GM18861 (cell line): ENCODE results near the gene RAX2.
"Not testable (repeated sequence)": the region's sequence is repeated elsewhere in the genome, so short reads cannot be mapped to it uniquely, and the experiment has no call there.

Experiments
- ATAC-seq: cut with Tn5 transposase; IDR thresholded peaks from one replicate; pipeline ENCODE4 v1.9.1; 2021; ENCODE audit not compliant: unreplicated experiment

The RAX2 gene

DNA sequence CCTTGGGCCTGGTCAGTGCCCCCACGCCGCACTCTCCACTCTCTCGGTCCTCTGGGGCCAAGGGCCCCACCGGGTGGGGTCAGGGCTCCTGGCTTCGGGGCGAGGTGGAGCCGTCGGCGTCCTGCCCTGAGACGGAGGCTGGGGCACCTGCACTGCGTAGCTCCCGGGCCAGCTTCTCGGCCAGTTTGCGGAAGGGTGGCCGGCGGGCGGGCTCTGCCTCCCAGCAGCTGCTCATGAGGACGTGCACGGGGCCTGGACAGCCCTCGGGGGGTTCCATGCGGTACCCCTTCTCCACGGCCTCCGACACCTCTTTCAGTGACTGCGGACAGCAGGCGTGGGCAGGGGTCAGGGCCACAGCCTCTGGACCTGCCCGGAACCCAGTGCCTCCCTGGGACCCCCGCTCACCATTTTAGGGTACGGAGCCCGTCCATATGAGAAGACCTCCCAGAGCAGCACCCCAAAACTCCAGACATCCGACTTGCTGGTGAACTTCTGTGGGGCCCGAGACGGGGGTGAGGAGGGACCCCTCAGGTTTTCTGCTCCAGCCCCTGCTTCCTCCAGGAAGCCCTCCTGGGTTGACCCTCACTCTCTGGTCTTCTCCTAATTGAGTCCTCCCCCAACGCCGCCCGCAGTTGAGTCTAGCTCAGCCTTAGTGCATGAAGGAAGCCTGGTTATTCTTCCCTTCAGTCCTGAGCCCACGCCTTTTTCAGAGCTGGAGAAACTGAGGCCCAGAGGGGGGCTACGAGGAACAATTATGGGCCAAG is 6.3 kb upstream of the RAX2 start:
- ATAC-seq = no peak

DNA sequence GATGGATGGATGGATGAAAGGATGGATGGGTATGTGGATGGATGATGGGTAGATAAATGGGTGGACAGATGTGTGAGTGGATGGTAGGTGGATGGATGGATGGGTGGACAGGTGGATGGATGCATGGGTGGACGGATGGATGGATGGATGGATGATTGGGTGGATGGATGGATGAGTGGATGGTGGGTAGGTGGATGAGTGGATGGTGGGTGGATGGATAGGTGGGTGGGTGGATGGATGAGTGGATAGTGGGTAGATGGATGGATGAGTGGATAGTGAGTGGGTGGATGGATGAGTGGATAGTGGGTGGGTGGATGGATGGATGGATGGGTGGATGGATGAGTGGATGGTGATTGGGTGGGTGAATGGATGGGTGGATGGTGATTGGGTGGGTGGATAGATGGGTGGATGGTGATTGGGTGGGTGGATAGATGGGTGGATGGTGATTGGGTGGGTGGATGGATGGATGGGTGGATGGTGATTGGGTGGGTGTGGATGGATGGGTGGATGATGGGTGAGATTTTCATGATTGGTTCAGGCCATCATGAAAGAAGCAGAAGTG is 4.5 kb upstream of the RAX2 start:
- ATAC-seq = no peak

DNA sequence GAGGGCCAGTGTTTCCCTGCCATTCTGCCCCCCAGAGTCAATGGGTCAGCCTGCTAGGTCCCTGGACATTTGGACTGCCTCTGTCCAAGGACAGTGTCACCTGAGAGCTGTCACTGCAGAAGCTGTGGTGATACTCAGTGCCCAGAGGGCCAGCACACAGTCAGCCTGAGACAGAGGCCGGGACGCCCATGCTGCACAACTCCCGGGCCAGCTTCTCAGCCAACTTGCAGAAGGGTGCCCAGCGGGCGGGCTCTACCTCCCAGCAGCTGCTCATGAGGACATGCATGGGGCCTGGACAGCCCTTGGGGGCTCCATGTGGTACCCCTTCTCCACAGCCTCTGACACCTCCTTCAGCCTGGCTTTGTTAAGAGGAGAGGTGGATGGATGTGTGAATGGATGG is 3.8 kb upstream of the RAX2 start:
- ATAC-seq = no peak

DNA sequence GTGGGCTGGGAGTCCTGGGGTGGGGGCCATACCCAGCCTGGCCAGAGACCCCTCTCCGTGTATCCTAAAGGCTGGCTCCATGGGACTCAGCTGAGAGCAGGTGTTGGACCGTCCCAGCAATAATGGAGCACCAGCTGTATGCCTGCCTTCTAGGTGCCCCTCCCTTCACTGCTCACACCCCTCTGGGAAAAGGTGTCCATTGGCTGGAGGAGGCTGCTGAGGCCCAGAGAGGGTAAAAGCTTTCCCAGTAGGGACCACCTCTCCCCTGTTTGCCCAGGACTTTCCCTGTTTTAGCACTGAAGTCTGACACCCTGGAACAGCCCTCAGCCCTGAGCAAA is 3.3 kb upstream of the RAX2 start:
- ATAC-seq = no peak

DNA sequence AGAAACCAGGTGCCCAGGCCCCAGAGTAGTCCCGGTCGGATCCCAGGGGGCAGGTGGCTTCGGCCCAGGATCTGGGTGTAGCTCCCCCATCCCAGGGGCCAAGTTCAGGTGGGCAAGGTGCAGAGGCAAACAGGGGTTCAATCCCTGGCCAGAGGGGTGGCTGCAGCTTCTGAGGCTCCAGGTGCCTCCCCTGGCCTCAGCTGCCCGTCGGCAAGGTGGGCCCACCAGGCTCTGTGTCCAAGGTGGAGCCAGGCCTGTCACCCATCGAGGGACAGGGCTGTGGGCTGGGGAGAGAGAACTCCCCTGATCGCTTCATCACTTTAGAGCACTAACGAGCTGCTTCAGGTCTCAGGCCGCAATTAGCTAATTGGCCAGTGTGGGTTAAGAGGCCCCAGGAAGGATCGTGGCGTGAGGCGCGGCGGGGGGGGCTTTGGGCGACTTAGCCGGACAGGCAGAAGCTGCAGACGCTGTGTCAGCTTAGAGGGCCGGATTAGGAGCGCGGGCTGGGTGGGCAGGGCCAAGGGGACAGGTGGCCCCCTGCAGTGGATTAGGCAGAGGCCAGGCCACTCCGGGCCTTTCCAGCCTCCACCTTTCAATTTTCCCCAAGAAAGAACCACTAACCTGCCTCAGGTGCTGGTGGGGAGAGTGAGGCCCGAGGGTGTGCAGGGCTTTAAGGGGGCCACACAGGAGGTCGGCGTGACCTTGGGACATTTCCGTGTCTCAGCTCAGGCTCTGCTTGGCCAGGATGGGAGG is 2.8 kb upstream of the RAX2 start:
- no peak for ATAC-seq

DNA sequence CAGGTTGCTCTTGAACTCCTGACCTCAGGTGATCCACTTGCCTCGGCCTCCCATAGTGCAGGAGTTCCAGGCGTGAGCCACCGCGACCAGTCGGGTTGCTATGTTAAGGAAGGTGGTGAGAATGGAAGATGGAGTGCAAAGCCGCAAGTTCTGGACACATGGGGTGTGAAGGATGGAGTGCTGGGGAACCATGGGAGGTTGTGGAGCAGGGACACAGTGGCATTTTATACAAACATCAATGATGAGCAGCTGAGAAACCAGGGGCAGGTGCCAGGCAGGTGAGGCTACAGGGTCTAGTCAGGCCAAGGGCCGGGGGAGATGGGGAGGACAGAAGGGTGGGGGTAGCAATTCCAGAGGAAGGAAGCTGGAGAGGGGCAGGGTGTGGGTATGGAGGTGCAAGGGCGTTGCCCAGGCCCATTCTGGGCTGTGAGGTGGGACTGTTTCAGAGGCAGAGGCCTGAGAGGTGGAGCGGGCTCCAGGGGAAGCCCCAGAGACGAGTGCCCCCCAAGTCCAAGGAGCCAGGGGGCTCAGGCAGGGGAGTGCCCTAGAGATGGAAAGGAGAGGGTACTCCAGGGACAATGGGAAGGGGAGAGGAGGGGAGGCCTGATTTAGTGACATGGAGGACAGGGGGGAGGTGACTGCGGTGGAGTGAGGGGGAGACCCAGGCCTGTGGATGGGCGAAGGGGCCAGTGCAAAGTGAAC is 1.9 kb upstream of the RAX2 start:
- ATAC-seq = no peak

DNA sequence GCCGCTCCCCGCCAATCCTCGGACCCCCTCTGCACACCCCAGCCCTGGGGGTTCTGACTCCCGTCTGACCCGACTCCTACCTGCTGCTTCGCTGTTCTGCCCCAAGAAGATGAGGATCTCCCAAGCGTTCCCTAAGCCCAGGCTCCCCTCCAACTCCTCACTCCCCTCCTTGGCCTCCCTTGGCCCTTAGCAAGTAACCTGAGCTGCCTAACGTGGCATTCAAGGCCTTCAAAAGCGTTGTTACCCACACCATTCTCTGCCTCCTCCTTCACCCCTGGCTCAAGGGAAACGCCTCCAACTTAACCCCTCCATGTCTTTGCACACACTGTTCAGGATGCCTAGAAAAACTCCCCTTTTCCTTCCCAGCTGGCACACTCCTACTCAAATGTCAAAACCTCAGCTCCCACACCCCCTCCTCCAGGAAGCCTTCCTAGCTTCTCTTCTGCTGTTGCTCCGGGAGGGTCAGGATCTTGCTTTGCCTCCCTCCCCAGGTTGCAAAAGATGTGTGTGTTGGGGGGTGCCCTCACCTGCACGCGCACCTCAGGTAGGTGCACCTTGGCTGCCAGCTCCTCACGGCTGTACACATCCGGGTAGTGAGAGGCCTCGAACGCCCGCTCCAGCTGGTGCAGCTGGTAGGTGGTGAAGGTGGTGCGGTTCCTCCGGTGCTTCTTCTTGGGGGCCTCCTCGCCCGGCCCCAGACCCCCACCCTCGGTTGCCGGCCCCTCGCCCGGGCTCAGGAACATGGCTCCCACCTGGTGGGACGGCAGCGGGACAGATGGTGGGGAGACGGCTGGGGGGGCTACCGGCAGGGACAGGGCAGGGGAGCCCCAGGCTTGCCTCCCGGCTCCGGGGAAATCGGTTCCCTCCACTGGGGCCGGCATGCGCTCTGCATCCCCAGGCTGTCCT is 775 bp downstream of the RAX2 start:
- no peak for ATAC-seq

DNA sequence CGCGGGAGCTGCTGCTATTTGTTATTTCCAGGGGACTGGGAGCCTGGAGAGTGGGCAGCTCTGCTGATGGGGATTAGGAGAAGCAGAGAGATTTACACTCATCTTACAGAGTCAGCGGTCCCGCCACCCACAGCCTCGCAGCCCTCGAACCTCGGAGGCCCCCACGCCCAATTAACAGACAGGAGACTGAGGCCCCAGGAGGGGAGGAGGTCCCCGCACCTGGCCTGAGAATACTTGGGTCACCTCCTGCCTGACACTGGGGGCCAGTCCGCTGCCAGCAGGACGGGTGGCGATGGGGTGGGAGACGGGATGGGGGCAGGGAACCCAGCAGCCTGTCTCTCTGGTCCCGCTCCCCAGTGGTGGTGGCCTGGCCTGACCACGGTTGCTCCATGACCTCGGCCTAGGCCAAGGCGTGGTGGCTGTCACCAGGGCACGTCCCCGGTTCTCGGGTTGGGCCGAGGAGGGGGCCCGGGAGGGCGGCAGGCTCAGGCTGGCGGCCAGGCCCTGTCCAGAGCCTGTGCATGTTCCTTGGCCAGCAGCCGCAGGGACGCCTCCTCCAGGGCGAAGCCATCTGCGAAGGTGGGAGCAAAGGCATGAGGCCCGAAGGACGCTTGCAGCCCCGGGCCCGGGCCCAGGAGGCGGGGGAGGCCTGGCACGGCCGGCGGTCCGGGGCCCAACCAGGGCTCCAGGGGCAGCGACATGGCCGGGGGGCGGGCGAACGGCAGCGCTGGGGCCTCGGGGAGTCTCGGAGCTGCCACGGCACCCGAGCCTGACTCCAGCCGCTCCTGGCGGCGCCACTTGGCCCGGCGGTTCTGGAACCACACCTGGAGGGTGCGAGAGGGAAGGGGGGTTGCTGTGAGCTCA is 1.7 kb downstream of the RAX2 start:
- no peak for ATAC-seq

DNA sequence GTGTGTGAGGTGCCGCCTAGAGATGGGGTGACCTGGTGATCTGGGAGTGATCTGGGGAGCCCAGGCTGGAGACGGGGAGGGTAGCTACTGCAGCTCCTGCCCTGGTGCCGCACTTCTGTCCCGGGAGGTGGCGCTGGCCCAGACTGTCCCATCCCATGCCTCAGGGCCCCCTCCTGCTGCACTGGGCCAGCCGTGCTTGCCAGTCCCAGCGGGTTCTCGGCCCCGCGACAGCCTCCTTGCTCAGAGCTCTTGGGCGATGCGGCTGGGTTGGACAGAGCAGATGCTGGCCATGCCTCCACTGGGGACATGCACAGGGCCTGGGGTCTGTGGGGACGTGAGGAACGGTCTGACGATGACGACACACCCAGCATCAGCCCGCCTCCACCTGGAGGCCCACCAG is 2.5 kb downstream of the RAX2 start:
- no peak for ATAC-seq

DNA sequence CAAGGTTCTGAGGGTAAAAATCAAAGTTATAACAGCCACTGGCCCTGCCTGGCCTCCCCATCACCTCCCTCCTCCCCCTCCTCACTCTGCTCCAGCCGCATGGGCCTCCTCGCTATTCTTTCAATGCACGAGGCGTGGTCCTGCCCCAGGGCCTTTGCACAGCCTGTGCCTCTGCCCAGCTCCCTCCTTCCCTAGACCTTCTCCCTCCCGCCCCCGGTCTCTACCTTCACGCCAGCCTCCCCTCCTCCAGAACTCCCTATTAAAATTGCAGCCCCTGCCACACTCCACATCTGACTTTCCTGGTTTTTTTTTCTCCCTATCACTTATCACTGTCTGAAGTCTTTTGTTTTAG is 3.3 kb downstream of the RAX2 start:
- ATAC-seq = no peak

DNA sequence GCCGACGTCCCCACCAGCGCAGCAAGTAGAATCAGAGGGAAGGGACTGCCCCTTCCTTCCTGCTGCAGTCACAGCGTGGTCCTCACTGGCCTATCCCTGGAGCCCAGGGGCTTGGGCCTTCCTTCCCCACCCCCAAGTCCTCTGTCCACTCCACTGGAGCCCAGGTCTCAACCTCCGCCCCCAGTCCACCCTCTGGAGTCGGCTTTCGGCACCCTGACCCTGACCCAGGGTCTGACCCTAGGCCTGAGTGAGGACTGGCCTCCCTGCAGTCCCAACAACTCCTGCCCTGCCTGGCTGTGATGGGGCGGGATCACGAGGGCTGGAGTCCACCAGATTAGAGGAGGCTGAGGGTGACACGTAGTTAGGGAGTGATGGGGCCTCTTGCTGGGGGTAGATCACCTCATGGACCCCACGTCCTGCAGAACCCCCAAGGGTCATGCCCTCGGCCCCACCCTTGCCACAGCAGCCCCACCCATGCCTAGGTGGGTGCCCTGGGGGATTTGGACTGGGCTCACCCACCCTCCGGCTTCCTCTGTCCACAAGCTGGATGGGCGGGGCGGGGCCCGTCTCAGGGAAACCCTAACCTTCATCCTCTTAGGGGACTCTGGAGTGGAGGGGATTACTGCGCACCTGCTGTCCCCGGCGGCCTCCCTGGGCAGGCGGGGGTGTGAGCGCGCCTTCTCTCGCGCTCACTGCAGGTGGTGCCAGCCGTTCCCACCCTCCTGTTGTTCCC is 3.8 kb downstream of the RAX2 start:
- no peak for ATAC-seq

DNA sequence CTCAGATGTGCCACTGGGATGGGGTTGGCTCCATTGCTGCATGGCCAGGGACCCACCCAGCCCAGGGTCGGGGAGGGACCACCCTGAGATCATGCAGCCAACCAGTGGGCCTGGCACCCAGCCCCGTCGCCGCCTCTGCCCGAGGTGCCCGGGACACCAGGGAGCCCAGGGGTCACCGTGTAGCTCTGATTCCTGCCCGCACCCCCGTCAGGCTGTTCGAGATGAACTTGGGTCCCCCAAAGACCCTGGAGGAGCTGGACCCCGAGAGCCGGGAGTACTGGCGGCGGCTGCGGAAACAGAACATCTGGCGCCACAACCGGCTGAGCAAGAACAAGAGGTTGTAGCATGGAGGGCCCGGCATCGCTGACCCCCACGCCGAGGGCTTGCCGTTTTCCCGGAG is 5.0 kb downstream of the RAX2 start:
- no peak for ATAC-seq

DNA sequence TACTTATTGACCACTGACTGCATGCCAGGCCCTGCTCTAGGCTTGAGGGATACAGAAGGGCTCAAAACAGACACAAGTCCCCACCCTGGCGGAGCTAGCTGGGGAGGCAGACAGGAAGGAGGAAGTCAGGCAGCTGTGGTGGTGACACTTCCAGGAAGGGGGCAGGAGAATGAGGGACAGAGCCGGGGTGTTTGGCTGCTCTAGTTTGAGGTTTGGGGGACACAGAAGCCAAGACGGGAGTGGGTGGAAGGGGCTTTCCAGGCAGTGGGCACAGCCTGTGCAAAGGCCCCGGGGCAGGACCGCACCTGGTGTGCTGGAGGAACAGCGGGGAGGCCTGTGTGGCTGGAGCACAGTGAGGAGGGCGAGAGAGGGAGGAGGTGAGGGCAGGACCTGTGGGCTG is 5.5 kb downstream of the RAX2 start:
- no peak for ATAC-seq

DNA sequence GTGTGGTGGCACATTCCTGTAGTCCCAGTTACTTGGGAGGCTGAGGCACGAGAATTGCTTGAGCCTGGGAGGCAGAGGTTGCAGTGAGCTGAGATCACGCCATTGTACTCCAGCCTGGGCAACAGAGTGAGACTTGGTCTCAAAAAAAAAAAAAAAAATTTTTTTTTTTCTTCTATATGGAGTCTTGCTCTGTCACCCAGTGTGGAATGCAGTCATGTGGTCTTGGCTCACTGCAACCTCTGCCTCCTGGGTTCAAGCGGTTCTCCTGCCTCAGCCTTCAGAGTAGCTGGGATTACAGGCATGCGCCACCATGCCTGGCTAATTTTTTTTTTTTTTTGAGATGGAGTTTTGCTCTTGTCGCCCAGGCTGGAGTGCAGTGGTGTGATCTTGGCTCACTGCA is 6.3 kb downstream of the RAX2 start:
- not testable (repeated sequence) for ATAC-seq

DNA sequence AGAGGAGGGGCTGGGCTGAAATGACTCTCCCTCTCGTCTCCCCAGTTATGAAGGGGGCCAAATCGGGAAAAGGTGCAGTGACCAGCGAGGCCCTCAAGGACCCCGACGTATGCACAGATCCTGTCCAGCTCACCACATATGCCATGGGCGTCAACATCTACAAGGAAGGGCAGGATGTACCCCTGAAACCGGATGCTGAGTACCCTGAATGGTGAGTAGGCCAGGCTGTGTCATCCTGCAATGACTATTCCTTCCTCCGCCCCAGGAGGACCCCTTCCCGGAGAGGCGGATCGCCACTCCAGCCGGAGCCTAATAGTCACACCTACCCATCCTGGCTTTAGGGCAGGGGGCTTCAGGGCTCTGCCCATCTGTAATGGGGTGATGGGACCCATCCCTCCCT is 6.9 kb downstream of the RAX2 start:
- no peak for ATAC-seq

DNA sequence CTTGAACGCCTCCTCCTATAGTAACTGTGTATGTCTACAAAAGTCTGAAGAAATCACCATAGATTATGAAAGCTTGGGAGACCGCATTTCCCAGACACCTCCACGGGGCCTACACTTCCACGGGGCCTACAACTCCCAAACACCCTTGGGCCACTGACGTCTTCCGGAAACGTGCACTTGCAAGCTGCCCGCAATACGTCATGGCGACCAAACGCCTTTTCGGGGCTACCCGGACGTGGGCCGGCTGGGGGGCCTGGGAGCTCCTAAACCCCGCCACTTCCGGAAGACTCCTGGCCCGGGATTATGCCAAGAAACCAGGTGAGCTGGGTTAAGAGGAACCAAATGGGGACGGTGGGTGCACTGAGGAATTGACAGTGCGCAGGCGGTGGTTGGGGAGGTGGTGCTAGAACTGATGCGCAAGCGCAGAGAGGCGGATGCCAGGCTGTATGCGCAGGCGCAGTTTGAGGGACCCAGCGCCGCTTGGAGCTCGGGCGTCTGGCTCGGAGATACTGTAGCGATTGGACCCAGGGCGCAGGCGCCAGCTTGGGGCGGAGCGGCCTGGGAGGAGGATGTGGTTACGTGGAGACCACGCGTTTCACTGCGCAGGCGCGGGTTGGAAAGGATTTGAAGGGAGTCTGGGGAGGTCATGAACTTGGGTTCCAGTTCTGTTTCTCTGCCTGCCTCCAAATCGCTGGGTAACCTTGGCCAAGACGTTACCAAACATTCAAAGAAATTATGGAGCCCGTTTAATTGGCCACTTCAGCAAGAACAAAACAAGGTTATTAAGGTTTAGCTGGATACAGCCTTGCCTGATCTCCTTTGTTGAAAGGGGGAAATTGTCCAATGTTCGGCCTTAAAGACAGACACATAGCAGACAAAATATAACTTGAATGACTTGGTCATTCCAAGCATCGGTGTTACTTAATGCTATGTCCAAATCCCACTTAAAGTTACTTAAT is 9.2 kb downstream of the RAX2 start, which contains the start of gene MRPL54:
TSS of gene MRPL54 (plus strand) at position 182 of the 959 bp plus-strand sequence. CDS start at position 201, 19 bp downstream.
- ATAC-seq = peak; percentile 64

DNA sequence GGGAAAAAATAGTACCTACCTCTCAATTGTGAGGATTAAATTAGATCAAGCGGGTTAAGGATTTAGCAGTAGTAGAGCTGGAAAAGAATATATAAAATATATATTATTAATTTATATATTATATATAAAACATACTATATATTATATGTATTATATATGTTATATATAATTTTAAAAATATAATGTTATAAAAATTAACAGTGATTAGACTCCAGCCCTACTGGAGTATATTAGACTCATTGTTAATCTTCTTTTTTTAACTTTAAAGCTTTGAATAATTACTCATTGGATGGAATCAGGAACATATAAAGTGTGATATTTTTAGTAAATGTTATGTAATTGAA is 9.9 kb downstream of the RAX2 start:
- peak; percentile 3 for ATAC-seq
